ENCODE results near the gene KNOP1.

Gene KNOP1

GRCh38 chr16:19717741-19718623 is at the start of gene KNOP1, which contains the start of gene IQCK:
Gene KNOP1, minus strand, starts transcription at chr16:19718227. Its CDS starts 3,192 bp downstream, at chr16:19715035.
Gene IQCK, plus strand, starts transcription at chr16:19718271. Its CDS starts 36 bp downstream, at chr16:19718307.
- DNase-seq (ENCODE audit: low read depth): peak; percentile 94

DNA sequence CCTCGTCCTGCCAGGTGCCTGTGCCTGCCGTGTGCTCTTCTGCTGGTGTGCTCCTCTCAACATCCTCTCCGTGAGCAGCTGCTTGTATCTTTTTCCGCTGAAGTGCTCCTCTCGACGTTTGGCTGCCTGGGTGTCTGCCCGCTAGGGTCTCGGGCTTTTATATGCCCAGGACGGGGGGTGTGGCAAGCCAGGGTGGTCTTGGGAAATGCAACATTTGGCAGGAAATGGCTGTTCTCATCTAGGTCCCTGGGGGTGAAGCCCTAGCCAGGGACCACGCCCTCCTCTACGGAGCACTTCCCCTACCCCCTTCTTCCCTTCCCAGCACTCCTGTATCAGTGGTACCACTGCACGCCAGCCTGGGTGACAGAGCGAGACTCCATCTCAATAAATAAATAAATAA is 49.5 kb upstream of the KNOP1 start:
- DNase-seq (ENCODE audit: low read depth): no peak

DNA sequence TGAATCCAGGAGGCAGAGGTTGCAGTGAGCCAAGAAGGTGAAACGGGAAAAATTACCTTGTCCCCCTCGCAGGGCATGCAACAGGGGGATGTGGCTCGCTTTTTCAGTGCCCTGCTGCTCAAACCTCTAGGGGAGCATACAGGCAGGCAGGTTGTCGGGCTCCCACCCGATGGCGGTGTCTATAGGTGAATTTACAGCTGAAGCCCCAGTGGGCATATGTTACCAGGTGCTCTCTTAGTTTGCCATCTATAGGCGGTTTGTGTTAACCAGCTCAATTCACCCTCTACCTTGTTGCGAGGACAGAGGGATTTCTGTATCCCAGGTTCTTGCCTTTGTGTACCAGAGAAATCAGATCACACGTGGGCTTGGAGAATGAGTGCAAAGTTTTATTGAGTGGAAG is 49.0 kb upstream of the KNOP1 start:
- no peak for DNase-seq (ENCODE audit: low read depth)

- no peak for DNase-seq (ENCODE audit: low read depth)
Observed at GRCh38 chr16:19766554-19766884, 48.5 kb upstream of the KNOP1 start.

DNA sequence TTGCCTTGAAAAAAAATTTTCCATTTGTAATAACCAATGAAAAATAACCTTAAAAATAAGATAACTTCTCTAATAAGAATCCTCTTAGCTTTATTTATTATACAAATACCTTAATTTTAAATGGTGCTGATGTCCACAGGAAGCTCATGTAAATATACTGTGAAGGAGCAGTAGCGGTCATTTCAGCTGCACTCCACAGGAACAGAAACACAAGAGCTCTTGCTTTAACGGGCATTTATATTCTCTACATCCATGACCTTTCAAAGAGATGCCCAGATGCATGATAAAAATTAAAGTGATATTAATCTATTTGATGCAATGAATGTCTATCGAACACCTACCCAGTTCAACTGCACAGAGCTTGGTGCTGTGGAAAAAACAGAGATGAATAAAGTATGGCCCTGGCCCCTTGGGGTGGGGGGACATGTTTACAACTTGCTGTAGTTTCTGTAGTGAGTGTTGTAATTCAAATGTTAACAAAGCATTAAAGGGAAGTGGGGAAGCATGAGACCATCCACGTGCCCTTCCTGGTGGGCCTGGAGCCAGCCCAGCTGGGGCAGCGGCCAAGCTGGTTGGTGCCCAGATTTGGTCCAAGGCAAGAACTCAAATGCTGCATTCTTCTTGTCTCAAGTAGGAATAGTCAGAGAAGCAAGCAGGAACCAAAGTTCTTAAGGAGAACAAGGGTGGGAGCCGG is 48.0 kb upstream of the KNOP1 start:
- no peak for DNase-seq (ENCODE audit: low read depth)

DNA sequence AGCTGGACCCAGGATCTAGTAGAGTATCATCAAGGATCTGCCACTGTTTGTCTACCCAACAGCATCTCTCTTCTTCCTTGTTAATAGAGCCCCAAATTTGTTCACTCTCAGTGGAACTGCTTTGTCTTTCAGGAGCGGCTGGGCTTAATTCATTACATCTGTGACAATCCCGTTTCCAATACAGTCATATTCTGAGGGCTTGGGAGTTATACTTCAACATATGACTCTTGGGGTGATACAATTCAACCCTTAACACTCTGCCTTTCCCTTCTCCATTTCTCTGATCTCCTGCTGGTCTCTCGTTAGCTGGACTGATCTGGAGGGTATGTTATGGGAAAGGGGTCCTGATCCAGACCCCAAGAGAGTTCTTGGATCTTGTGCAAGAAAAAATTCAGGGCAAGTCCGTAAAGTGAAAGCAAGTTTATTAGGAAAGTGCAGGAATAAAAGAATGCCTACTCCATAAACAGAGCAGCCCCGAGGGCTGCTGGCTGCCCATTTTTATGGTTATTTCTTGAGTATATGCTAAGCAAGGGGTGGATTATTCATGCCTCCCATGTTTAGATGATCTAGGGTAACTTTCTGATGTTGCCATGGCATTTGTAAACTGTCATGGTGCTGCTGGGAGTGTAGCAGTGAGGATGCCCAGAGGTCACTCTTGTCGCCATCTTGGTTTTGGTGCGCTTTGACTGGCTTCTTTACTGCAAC is 42.5 kb upstream of the KNOP1 start:
- DNase-seq (ENCODE audit: low read depth): no peak

DNA sequence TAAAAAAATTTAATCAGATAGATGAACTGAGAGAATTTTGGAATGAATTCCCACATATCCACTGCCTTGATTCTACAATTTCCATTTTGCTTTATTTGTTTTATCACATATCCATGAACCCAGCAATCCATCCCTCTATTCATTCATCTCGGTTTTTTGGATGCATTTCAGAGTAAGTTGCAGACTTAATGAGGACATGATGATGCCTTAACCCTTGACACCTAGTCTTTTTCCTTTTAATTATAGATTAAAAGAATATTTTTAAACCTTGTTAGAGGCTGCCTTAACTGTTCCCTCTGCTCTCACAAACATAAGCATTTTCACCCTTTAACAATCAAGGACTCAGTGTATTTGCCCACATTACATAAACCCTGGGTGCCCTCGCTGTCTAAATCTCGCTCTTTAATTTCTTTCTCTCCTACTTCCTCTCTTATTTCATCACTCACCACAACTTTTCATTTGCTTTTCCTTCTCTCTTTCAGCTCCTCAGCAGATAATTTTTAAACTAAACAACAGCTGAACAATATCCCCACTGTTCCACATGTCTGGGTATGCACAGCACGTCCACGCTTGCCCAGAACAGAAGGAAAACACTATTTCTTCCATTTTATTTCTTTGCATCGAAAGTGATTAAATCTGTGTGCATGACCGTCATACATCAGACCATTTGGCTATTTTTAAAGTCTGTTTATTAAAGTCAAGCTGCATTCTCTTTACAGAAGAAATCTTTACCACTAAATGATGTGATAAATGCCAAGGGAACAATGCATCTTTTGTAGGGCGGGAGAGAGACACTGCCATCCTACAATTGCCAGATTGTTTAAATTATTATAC is 40.0 kb upstream of the KNOP1 start:
- peak; percentile 6 for DNase-seq (ENCODE audit: low read depth)

GRCh38 chr16:19757026-19757425 is 39.0 kb upstream of the KNOP1 start:
- peak; percentile 54 for DNase-seq (ENCODE audit: low read depth)

- no peak for DNase-seq (ENCODE audit: low read depth)
Observed at GRCh38 chr16:19755268-19755667, 37.2 kb upstream of the KNOP1 start.

GRCh38 chr16:19754644-19755036 is 36.6 kb upstream of the KNOP1 start:
- DNase-seq (ENCODE audit: low read depth): no peak

GRCh38 chr16:19753815-19754643 is 36.0 kb upstream of the KNOP1 start:
- DNase-seq (ENCODE audit: low read depth): peak; percentile 85

- DNase-seq (ENCODE audit: low read depth): no peak
Observed at GRCh38 chr16:19751478-19752385, 33.7 kb upstream of the KNOP1 start.

- DNase-seq (ENCODE audit: low read depth): no peak
Observed at GRCh38 chr16:19749571-19750080, 31.6 kb upstream of the KNOP1 start.

GRCh38 chr16:19748389-19749168 is 30.6 kb upstream of the KNOP1 start:
- no peak for DNase-seq (ENCODE audit: low read depth)

DNA sequence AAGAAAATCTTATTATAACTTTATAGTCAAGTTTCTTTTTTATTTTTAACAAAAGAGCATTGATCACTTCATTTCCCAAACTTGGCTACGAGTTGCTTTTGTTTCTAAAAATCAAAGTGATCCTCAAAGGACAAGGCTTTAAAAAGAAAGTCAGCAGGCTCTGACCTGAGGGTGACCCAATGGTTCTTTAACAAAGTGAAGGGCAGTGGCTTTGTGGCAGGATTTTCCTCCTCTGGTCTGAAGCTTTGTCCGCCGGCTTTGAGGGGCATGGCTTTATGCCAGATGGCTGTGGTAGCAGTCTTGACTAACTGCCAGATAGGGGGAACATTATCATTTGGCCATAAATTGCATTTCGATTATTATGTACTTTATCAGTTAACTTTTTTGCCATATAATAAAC is 28.5 kb upstream of the KNOP1 start:
- no peak for DNase-seq (ENCODE audit: low read depth)

GRCh38 chr16:19745286-19746010 is 27.4 kb upstream of the KNOP1 start:
- peak; percentile 45 for DNase-seq (ENCODE audit: low read depth)

- no peak for DNase-seq (ENCODE audit: low read depth)
Observed at GRCh38 chr16:19744670-19745069, 26.6 kb upstream of the KNOP1 start.

GRCh38 chr16:19743816-19744159 is 25.8 kb upstream of the KNOP1 start:
- no peak for DNase-seq (ENCODE audit: low read depth)

Data from iris pigment epithelial cell (primary cell).